Ascending aorta (tissue), 2 donors: ENCODE data around the gene KCNIP4. TPM values are rescaled to one million over a fixed set of nuclear protein-coding genes. Genes with fewer than 3 reads are reported as not detected.

Source experiments
- DNase-seq, 2 donors: peaks; one replicate each; pipeline ENCODE4 v3.0.0-alpha.2; 2019; ENCODE audit warnings: low spot score in 2 of 2
- H3K27ac ChIP-seq, 2 donors: fragments of 200-600 bp; sonication (generic); one replicate each; pipeline ENCODE4 v1.5.1; 2016 to 2017; ENCODE audit warnings: mild to moderate bottlenecking in 1 of 2
- H3K27me3 ChIP-seq: fragments of 200-600 bp; sonication (generic); one replicate; pipeline ENCODE4 v1.5.1; 2017
- H3K36me3 ChIP-seq, 2 donors: fragments of 200-600 bp; sonication (generic); one replicate each; pipeline ENCODE4 v1.5.1; 2016
- H3K4me1 ChIP-seq, 2 donors: fragments of 200-600 bp; sonication (generic); one replicate each; pipeline ENCODE4 v1.5.1; 2016 to 2017; ENCODE audit warnings: mild to moderate bottlenecking in 1 of 2
- H3K4me3 ChIP-seq, 2 donors: fragments of 200-600 bp; sonication (generic); one replicate each; pipeline ENCODE4 v1.5.1; 2016 to 2017; ENCODE audit warnings: mild to moderate bottlenecking in 1 of 2
- H3K9me3 ChIP-seq, 2 donors: fragments of 200-600 bp; sonication (generic); one replicate each; pipeline ENCODE4 v1.5.1; 2016
- CTCF ChIP-seq, 3 experiments: fragments of 200-600 bp in 2 of 3; fragments of 450-650 bp in 1 of 3; sonication (generic) in 2 of 3; IDR thresholded peaks; one replicate each; pipeline ENCODE4 v1.5.1; 2016 to 2019; ENCODE audit warnings: antibody characterized with exemption in 3 of 3, mild to moderate bottlenecking in 1 of 3, moderate library complexity in 1 of 3
- intact Hi-C: fragments of 100-400 bp; cut with DNase I; formaldehyde crosslinking; loops from one replicate; pipeline ENCODE4 v1.15.1; 2023
- total RNA-seq: library from RNA; depleted of rRNA; stranded (reverse); fragments of >200 nt; gene quantifications from one replicate; pipeline ENCODE4 v1.1.0, GENCODE V29; 2016

KCNIP4 gene
- total RNA-seq, 1 donor from 2014 or later: not detected

DNA sequence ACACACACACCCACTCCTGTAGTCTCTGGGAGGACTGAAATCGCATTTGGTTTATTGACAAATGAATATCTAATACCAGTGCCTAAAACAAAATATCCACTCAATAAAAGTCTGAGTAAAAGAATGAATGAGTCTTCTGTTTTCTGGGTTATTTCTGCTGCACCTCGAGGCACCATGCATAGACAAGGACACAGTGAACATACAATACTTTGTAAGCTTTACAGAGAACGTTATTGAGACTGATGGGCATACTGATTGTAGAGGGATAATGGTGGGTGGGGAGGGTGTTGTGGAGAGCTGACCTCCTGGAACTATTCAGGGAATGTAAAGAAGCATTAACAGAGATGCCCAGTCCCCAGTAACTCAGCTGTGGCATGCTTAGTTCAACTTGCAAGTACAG lies 14.1 kb upstream of the KCNIP4 start:
- Histone ChIP-seq H3K4me3 (no peak overlapping the region), H3K36me3 (no peaks in the 10 kb centered on the region), H3K27ac (no peak overlapping the region), H3K9me3 (no peaks in the 10 kb centered on the region), H3K27me3 (no peaks in the 10 kb centered on the region), H3K4me1 (no peaks in the 10 kb centered on the region)
- no peak for DNase-seq
- no peak for TF ChIP-seq CTCF (IDR thresholded peaks at IDR 0.05)
- intact Hi-C loops: no loop called here

- no peak for TF ChIP-seq CTCF (IDR thresholded peaks at IDR 0.05)
- no peak overlapping the region for H3K27ac ChIP-seq
- DNase-seq: no peak
- no peaks in the 10 kb centered on the region for H3K27me3 ChIP-seq
- intact Hi-C loops: no loop called here
- H3K4me3 ChIP-seq: no peak overlapping the region
- H3K4me1 ChIP-seq: no peaks in the 10 kb centered on the region
- no peaks in the 10 kb centered on the region for H3K9me3 ChIP-seq
- no peaks in the 10 kb centered on the region for H3K36me3 ChIP-seq
Observed at GRCh38 chr4:21960793-21961192, 12.2 kb upstream of the KCNIP4 start.

GRCh38 chr4:21954916-21955315 lies 6.3 kb upstream of the KCNIP4 start:
- no peak for TF ChIP-seq CTCF (IDR thresholded peaks at IDR 0.05)
- no peak overlapping the region for H3K4me3 ChIP-seq
- no peak for DNase-seq
- H3K27me3 ChIP-seq: no peaks in the 10 kb centered on the region
- no peaks in the 10 kb centered on the region for H3K4me1 ChIP-seq
- no peaks in the 10 kb centered on the region for H3K9me3 ChIP-seq
- H3K36me3 ChIP-seq: no peaks in the 10 kb centered on the region
- intact Hi-C loops: no loop called here
- no peak overlapping the region for H3K27ac ChIP-seq

- intact Hi-C loops: no loop called here
Observed at GRCh38 chr4:21953653-21954052, 5.1 kb upstream of the KCNIP4 start.

DNA sequence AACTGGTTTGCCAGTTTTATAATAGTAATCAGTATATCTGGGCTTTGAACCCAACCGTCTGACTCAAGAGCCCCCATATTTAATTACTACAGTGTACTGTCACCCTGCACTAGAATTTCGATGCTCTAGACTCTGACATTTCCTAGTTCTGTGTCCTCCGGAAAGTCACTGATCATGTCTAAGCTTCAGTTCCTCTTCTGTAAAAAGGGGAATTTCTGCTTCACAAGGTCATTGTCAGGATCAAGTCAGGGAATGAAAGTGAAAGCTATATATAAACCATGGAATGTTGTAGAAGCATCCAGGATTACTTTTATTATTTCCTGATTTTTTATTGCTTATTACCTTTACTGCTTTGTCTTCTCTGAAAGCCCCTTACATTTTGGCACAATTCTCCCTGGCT lies 4.0 kb upstream of the KCNIP4 start:
- H3K36me3 ChIP-seq: no peaks in the 10 kb centered on the region
- intact Hi-C loops: no loop called here
- no peak overlapping the region for H3K4me3 ChIP-seq
- H3K9me3 ChIP-seq: no peaks in the 10 kb centered on the region
- H3K27ac ChIP-seq: no peak overlapping the region
- H3K4me1 ChIP-seq: no peaks in the 10 kb centered on the region
- H3K27me3 ChIP-seq: no peaks in the 10 kb centered on the region
- DNase-seq: no peak
- no peak for TF ChIP-seq CTCF (IDR thresholded peaks at IDR 0.05)

More at GRCh38 chr4:21953653-21954052, 5.1 kb upstream of the KCNIP4 start:
- Histone ChIP-seq H3K27me3 (no peaks in the 10 kb centered on the region), H3K4me3 (no peak overlapping the region), H3K9me3 (no peaks in the 10 kb centered on the region), H3K27ac (no peak overlapping the region), H3K4me1 (no peaks in the 10 kb centered on the region), H3K36me3 (no peaks in the 10 kb centered on the region)
- DNase-seq: no peak
- TF ChIP-seq CTCF (IDR thresholded peaks at IDR 0.05): no peak

- no peak for DNase-seq
- TF ChIP-seq CTCF (IDR thresholded peaks at IDR 0.05): no peak
- no peaks in the 10 kb centered on the region for H3K9me3 ChIP-seq
- H3K27ac ChIP-seq: no peak overlapping the region
- no peaks in the 10 kb centered on the region for H3K4me1 ChIP-seq
- no peaks in the 10 kb centered on the region for H3K27me3 ChIP-seq
- intact Hi-C loops: no loop called here
- peak overlapping the region in 1 of 2 donors; percentile 28 for H3K4me3 ChIP-seq
- H3K36me3 ChIP-seq: no peaks in the 10 kb centered on the region
Observed at GRCh38 chr4:21949073-21949457, 493 bp upstream of the KCNIP4 start.
